HG03469 (cell line): ENCODE data around the gene CIDEA.
"Not testable (repeated sequence)": the region's sequence is repeated elsewhere in the genome, so short reads cannot be mapped to it uniquely, and the experiment has no call there.

ENCODE experiments used
- ATAC-seq: cut with Tn5 transposase; IDR thresholded peaks from one replicate; pipeline ENCODE4 v1.9.1; 2021; ENCODE audit warnings: mild to moderate bottlenecking, moderate library complexity, moderate number of reproducible peaks; ENCODE audit not compliant: unreplicated experiment

The CIDEA gene

DNA sequence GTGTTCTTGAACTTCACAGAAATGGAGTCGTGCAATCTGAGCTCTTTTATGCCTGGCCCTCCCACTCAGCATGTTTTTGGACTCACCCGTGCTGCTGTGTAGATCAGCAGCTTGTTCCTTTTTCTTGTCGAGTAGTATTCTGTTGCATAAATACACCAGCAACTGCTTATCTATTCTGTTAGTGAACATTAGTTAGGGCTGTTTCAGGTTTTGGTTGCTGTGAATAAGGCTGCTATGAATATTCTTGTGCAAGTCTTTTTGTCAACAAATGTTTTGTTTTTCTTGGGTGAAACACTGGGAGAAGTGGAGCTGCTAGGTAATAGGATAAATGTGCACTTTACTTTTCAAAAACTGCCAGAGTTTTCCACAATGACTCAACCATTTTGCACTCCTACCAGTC is 15.3 kb upstream of the CIDEA start:
- ATAC-seq, result no peak

GRCh38 chr18:12239431-12239830 is 14.7 kb upstream of the CIDEA start:
- no peak for ATAC-seq

DNA sequence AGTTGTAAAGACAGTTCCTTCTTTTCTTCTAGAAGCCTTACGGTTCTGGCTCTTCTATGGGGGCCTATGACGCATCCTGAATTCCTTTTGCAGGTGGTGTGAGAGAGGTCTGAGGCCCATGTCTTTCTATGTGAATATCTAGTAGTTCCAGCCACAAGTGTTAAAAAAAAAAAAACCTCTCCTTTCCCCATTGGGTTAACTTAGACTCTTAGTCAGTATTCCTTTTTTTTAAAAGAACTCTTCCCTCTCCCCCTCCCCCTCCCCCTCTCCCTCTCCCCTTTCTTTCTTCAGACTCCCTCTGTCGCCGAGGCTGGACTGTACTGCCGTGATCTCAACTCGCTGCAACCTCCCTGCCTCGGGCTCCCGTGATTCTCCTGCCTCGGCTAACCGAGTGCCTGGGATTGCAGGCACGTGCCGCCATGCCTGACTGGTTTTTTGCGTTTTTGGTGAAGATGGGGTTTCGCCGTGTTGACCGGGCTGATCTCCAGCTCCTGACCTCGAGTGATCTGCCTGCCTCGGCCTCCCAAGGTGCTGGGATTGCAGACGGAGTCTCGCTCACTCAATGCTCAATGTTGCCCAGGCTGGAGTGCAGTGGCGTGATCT is 11.4 kb upstream of the CIDEA start:
- no peak for ATAC-seq

GRCh38 chr18:12243272-12243671 is 10.9 kb upstream of the CIDEA start:
- not testable (repeated sequence) for ATAC-seq

DNA sequence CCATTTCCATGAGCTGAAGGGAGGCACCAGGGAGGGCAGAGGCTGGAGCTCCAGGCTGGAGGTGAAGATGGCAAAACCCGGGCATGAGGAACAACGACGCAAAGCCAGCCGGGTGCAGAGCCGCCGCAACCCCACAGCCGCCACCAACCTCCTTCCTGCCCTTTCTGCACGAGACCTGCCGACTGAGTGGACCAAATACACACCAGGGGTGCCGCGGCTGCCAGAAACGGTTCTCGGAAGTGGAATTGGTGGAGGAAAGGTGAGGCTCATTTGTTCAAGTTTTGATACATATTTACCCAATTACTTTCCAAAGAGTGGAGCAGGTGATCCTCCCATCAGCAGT is 8.4 kb upstream of the CIDEA start:
- no peak for ATAC-seq

DNA sequence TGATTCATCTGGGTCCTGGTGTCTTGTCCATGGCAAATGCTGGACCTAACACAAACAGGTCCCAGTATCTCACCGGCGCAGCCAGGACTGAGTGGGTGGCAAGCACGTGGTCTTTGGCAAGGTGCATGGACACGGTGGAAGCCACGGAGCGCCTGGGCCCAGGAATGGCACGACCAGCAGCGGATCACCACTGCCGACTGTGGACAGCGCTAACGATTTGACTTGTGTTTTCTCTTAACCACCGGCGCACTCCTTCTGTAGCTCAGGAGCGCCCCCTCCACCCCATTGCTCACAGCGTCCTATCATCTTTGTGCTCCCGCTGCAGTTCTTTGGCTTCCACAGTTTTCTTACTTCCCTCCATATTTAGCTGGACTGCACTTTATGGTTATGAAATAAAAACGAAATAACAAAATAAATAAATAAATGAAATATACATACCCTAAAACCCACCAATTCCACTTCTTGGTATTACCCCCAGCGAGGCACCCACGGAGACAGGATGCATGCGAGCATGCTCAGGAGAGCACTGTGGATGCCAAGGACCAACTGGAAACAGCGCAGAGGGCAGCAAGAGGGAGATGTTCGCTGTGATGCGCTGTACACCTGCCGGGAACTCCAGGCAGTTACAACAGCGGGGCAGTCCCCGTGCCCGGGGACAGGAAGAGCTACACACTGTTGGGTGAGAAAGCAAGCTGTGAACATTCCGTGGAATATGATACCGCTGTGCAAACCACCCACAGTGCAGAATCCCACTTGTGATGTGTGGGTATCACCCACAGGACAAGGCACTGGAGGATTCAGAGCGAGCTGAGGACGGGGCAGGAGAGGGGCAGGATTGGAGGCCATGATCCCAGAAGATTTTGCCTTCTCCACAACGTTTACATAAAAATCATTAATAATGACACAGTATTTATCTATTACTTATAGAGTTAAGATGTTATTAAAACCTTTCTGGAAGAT is 7.0 kb upstream of the CIDEA start:
- ATAC-seq, result no peak

DNA sequence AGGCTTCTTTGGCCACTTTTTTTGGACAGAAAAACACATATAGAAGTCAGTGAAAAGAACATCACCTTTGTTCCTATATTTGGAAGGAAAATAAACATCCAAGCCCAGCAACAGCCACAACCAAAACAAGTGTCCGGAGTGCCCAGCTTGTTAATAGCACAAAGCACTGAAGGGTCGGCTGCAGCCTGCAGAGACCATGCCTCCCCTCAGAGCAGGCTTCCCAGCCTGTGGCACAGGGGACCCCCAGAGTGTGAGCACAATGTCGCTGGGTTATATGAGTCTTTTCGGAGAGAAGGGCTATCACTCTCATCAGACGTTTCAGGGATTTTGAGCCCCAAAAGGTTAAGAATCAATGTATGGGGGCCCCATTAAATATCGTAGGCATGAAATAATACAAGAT is 6.2 kb upstream of the CIDEA start:
- ATAC-seq, result no peak

- no peak for ATAC-seq
These were observed 5.0 kb upstream of the CIDEA start for GRCh38 chr18:12248926-12249720.

DNA sequence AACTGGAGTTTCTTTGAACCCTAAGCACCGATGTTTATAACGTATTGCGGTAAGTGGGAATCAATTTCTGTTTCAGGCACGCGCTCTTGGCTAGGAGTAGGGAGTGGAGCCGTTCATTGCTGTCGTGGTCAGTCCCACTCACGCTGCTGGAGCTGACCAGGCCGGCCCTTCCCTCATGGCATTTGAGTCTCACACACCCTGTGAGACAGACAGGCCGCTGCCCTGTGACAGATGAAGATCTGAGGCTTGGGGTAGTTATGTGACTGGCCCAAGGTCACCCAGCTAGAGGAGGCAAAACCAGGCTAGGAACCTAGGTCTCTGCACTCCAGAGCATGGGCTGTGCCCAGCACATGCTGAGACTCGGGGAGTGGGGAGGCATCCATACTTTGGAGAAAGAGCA is 2.9 kb upstream of the CIDEA start:
- ATAC-seq, result no peak

- ATAC-seq, result no peak
These were observed 2.1 kb upstream of the CIDEA start for GRCh38 chr18:12252061-12252460.

DNA sequence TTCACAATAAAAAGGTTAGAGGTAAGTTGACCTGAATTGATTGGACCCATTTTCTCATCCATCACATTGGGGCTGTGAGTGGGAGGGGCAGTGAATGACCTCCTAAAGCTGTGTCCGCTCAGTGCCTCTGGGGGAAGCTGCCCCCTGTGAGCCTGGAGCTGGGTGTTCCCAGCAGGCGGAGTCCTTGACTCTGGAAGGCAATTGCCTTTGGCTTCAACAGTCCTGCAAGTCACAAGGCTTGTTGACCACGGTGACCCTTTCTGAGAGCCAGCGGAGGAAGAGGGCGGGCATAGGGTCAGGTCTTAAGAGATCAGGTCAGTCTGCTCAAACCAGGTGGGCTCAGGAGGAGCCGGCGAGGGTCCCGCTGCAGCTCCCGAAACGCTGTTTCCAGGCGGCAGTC is 1.1 kb upstream of the CIDEA start:
- ATAC-seq, result no peak

GRCh38 chr18:12253663-12254135 is 462 bp upstream of the CIDEA start:
- ATAC-seq, result no peak

DNA sequence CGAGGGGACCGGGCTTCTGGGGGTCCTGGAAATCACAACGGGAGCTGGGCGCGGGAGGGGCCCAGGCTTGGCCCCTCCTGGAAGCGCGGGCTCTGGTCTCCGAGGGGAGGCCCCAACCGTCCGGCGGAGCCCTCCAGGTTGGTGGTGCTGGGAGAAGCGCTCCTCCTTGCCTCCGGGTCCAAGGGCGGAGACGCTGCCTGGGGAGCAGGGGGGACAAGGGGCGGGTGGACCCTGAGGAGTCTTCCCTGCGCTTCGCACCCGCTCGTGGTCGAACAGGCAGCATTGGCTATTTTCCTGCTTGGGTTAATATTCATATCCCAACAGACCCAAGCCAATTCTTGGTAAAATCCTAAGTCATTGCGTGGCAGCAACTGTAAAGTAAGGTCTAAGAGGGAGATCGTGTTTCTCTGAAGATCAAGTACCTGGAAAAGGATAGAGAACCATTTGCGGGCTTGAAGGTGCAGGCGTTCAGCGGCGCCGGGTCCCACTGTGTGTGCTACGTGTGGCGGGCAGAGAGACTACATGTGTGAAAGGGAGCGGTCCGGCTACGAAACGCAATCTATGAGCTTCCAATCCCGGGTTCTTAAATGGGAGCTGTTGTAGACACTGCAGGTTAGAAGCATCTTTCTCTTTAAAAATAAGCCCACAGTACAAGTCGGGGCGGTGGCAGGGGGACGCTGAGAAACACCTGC is 805 bp downstream of the CIDEA start:
- ATAC-seq, result no peak

GRCh38 chr18:12255626-12256026 is 1.5 kb downstream of the CIDEA start:
- no peak for ATAC-seq

- no peak for ATAC-seq
These were observed 2.8 kb downstream of the CIDEA start for GRCh38 chr18:12256951-12257350.

DNA sequence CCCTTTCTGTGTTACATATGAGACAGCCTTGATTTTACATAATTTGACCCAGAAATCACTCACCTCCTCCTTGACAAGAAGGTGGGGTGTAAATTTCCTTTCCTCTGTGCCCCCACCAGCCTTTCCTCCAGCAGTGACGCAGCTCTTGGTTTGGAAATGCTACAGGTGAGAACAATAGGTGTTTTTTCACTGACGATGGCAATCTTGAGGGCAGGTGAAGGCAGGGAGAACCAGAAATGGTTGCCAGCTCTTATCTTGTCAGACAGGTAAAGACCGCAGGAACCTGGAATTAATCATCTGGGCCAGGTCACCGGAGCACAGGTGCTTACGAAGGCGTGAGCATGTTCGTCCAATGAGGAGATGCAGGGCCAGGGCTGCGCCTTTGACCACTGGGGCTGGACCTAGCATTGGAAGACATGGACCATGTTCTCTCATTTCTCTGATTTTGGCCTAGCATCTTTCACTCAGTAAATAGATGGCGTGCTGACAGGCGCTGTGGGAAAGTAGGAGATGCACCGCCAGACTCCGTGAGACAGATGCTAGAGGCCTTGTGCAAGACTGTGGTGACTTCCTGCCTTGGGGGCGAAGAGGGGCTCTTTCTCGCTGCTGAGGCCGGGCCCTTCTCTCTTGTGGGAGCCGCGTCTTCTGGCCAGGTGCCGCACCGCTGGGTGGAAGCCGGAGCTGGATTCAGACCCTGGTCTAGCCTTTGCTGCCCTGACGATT is 4.0 kb downstream of the CIDEA start:
- ATAC-seq, result no peak

- no peak for ATAC-seq
These were observed 4.9 kb downstream of the CIDEA start for GRCh38 chr18:12258719-12259705.

GRCh38 chr18:12262748-12263147 is 8.6 kb downstream of the CIDEA start:
- ATAC-seq, result no peak

- no peak for ATAC-seq
These were observed 10.7 kb downstream of the CIDEA start for GRCh38 chr18:12264864-12265263.
